Spinal cord (tissue), 10 donors: ENCODE data around the gene JMJD8. TPM values are rescaled to one million over a fixed set of nuclear protein-coding genes. Genes with fewer than 3 reads are reported as not detected.

ENCODE experiments used
- DNase-seq, 6 donors: peaks; one replicate each; pipeline versions ENCODE4 v3.0.0 to v3.0.0-alpha.2; 2013 to 2015; ENCODE audit warnings: low spot score in 6 of 6, low read depth in 4 of 6
- H3K27ac ChIP-seq: one replicate; pipeline ENCODE4 v1.5.1; 2013; ENCODE audit warnings: low read depth, low read length, control low read depth
- H3K27me3 ChIP-seq: one replicate; pipeline ENCODE4 v1.6.1; 2013; ENCODE audit warnings: low read length; ENCODE audit not compliant: control insufficient read depth, insufficient read depth
- H3K36me3 ChIP-seq: one replicate; pipeline ENCODE4 v1.6.1; 2013; ENCODE audit warnings: low read length; ENCODE audit not compliant: control insufficient read depth, insufficient read depth
- H3K4me1 ChIP-seq: one replicate; pipeline ENCODE4 v1.6.1; 2013; ENCODE audit warnings: low read length; ENCODE audit not compliant: control insufficient read depth, insufficient read depth
- H3K4me3 ChIP-seq: one replicate; pipeline ENCODE4 v1.5.1; 2013; ENCODE audit warnings: low read depth, low read length, control low read depth
- H3K9me3 ChIP-seq: one replicate; pipeline ENCODE4 v1.6.1; 2013; ENCODE audit warnings: low read length; ENCODE audit not compliant: control insufficient read depth, insufficient read depth
- WGBS: methylation state at CpG from one replicate; pipeline ENCODE4 v1.1.5; 2013; ENCODE audit warnings: missing lambda C conversion rate; ENCODE audit not compliant: insufficient coverage; 5-methylcytosine and 5-hydroxymethylcytosine counted together
- long read RNA-seq, 4 donors: transcript quantifications; one replicate each; lab custom pipeline, GENCODE V29; 2026
- polyA plus RNA-seq, 2 donors: library from polyadenylated mRNA; unstranded; fragments of 120-200 nt; gene quantifications; one replicate each; pipeline ENCODE4 v1.2.1, GENCODE V29; 2013; ENCODE audit not compliant: insufficient read length in 2 of 2
- total RNA-seq, 2 donors: library from RNA; depleted of rRNA in 1 of 2; stranded (reverse); fragments of 120-200 nt in 1 of 2; fragments of >200 nt in 1 of 2; gene quantifications; one replicate each; pipeline versions ENCODE4 v1.2.3 to v1.2.4, GENCODE V29; 2013 to 2014
- donor health status: healthy.

The JMJD8 gene, protein sequence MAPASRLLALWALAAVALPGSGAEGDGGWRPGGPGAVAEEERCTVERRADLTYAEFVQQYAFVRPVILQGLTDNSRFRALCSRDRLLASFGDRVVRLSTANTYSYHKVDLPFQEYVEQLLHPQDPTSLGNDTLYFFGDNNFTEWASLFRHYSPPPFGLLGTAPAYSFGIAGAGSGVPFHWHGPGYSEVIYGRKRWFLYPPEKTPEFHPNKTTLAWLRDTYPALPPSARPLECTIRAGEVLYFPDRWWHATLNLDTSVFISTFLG
- total RNA-seq (10 to 100 TPM; 24.3 to 42.1 TPM), polyA plus RNA-seq (10 to 100 TPM; 63.3 to 71.9 TPM)
- long read RNA-seq, donor 1, partial matches to known transcripts: 0 of 9 reads
- long read RNA-seq, donor 1, other reads (novel, unspliced or antisense): 0 of 9 reads
- long read RNA-seq, donor 2, transcript JMJD8-201 (9 exons, 2,038 nt): major isoform, 5 of 85 reads
- long read RNA-seq, donor 2, partial matches to known transcripts: 36 of 85 reads
- long read RNA-seq, donor 2, other reads (novel, unspliced or antisense): 42 of 85 reads
- long read RNA-seq, donor 3, transcript JMJD8-201 (9 exons, 2,038 nt): major isoform, 5 of 61 reads
- long read RNA-seq, donor 3, partial matches to known transcripts: 7 of 61 reads
- long read RNA-seq, donor 3, other reads (novel, unspliced or antisense): 45 of 61 reads
- long read RNA-seq, donor 4, transcript JMJD8-201 (9 exons, 2,038 nt): major isoform, 10 of 12 reads
- long read RNA-seq, donor 4, partial matches to known transcripts: 0 of 12 reads
- long read RNA-seq, donor 4, other reads (novel, unspliced or antisense): 0 of 12 reads

DNA sequence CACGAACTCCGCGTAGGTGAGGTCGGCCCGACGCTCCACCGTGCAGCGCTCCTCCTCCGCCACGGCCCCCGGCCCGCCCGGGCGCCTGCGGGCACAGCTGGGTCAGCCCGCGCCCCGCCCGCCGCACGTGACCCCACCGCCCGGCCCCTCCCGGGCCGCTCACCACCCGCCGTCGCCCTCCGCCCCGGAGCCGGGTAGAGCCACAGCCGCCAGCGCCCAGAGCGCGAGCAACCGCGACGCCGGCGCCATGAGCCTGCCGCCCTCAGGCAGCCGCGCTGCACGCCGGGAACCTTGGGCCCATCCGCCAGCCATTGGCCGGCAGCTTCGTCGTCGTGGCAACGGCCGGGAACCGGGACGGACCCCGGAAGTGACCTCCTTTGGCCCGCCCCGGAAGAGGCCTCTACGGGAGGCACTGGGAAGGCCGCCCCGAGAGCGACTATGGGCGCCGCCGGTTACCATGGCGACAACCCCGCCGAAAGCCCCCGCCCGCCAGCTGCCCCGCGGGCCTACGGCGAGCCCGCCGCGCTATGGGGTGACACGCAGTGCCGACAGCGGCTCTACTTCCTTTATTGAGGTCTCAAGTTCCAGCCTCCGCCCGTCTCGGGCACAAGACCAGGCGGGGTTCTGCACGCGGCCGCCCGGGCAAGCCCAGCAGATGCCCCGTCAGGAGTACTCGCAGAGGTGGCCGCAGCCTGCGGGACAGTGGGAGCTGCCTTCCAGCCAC lies at the start of gene JMJD8:
Gene JMJD8 (minus strand): TSS at position 264 of the 724 bp plus-strand sequence. CDS start 15 bp downstream, at position 249.
- Histone ChIP-seq H3K4me3 (peak within 1 kb of the TSS; percentile 40), H3K9me3 (no peaks in the 10 kb centered on the region), H3K27ac (peak within 1 kb of the TSS; percentile 69), H3K36me3 (peaks cover 81% of the 10 kb centered on the region), H3K27me3 (no peaks in the 10 kb centered on the region), H3K4me1 (peaks cover 72% of the 10 kb centered on the region)
- WGBS: 3% methylated on average over 91 of the region's 91 CpGs
- DNase-seq: peak; percentile 80 to 98 (median 88)

DNA sequence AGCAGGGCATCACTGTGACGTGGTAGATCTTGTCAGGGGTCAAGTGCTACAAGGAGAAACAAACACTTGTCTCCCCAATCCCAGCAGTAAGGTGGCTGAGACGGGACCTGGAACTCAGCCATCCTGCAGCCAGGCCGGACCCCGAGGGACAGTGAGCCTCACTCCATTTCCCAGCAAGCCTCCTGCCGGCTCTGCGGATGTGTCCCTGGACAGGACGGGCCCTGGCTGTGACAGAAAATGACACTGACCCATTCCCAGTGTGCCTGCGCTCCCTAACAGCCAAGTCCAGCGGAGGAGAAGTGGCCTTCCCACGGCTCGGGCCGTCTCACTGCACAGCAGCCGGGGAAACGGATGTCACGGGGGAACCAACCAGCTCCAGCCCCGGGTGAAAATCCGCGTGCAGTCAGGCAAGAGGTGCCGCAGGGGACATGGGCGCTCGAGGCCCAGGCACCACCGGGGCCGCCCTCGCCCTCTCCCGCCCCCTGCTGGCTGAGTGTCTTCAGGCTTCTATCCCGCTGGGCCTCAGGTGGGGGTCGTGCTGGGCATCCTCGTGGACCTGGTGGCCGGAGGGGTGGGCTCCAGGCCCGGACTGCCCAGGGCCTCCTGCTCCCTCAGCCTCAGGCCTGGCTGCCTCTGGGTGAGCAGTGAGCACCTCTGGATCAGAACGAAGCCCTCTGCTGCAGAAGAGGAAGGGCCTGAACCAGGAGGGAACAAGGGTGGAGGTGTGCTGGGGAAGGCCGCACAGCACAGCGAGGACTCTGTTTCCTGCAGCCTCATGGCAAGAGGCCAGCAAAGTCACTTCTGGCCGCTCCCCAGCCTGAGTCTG lies 49.5 kb upstream of the JMJD8 start:
- Histone ChIP-seq H3K9me3 (no peaks in the 10 kb centered on the region), H3K27me3 (no peaks in the 10 kb centered on the region), H3K4me1 (peaks cover 12% of the 10 kb centered on the region), H3K27ac (no peak overlapping the region), H3K4me3 (no peak overlapping the region), H3K36me3 (peaks cover 96% of the 10 kb centered on the region)
- WGBS: 92% methylated on average over 33 of the region's 34 CpGs
- DNase-seq: no peak

DNA sequence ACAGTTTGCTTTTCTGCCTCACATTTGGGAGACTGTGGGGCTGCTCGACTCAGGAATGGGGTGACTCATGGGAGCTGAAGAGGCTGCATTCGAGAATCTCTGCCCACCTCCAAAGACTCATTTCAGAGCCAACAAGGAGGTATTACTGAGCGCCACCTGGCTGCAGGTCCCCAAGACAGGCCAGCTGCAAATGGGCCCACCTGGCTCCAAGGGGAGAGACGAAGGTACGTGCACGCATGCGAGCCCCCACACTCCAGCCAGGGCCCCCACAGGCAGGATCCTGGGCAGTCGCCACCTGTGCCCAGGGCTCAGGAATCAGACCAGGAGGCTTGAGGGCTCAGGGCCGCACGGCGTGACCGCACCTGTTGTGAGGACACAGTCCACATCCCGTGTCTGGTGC lies 48.8 kb upstream of the JMJD8 start:
- Histone ChIP-seq H3K9me3 (no peaks in the 10 kb centered on the region), H3K36me3 (peaks cover 90% of the 10 kb centered on the region), H3K27me3 (no peaks in the 10 kb centered on the region), H3K4me3 (no peak overlapping the region), H3K27ac (no peak overlapping the region), H3K4me1 (peaks cover 17% of the 10 kb centered on the region)
- 90% methylated on average over 13 of the region's 13 CpGs for WGBS
- DNase-seq: no peak

DNA sequence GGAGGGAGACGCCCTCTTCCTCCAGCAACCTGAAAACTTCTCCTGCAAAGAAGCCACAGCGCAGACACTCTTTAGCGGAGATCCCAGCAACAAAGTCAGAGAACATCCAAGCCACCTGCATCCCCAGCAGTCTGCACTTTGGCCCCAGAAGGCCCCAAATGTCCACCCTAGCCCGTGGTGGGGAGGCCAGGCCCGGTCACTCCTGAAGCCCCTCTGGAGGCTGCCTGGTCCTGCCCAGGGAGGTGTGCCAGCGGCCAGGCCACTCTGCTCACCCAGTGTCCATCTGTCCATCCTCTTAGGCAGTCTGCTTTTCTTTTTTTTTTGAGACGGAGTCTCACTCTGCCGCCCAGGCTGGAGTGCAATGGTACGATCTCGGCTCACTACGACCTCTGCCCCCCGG lies 48.2 kb upstream of the JMJD8 start:
- peaks cover 84% of the 10 kb centered on the region for H3K36me3 ChIP-seq
- no peaks in the 10 kb centered on the region for H3K9me3 ChIP-seq
- WGBS: 88% methylated on average over 12 of the region's 12 CpGs
- H3K4me1 ChIP-seq: peaks cover 23% of the 10 kb centered on the region
- H3K27ac ChIP-seq: no peak overlapping the region
- no peak for DNase-seq
- no peaks in the 10 kb centered on the region for H3K27me3 ChIP-seq
- H3K4me3 ChIP-seq: no peak overlapping the region

DNA sequence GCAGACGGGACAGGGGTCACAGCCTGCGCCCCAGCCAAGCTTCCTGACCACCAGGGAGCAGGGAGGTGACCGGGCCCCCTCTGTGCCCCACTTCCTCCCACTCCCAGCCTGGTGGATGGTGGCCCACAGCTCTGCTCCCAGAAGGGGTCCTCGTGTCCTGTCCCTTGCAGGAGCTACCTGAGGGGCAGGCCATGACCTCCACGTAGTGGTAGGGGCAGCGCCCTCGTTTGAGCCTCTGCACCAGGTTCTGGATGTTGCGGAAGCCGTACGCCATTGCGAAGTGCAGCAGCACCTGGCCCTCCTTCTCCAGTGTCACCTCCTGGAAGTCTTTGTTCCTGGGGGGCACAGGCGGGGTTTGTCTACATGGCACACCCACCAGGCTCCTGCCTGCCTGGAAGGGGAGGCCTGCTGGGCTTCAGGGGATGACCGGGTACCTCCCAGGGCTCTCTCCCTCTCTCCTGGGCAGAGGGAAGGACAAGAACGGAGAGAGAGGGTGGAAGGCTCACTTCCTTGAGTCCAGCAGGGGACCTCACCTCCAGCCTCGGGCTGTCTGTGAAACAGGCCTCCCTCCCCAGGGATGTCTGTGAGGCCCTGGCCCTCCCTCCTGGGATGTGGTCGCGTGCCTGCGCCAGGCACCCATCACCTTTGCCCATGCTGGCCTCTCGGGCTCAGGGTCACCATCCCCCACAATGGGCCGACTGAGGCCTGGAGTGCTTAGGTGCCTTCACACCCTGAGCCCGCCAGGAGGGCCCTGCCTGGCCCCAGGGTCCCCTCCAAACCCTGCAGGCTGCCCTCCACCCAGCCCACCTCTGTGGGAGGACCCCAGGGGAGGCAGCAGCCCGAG lies 46.8 kb upstream of the JMJD8 start:
- no peak for DNase-seq
- Histone ChIP-seq H3K9me3 (no peaks in the 10 kb centered on the region), H3K4me1 (peaks cover 35% of the 10 kb centered on the region), H3K27me3 (no peaks in the 10 kb centered on the region), H3K27ac (no peak overlapping the region), H3K36me3 (peaks cover 70% of the 10 kb centered on the region), H3K4me3 (no peak overlapping the region)
- 89% methylated on average over 17 of the region's 22 CpGs for WGBS

DNA sequence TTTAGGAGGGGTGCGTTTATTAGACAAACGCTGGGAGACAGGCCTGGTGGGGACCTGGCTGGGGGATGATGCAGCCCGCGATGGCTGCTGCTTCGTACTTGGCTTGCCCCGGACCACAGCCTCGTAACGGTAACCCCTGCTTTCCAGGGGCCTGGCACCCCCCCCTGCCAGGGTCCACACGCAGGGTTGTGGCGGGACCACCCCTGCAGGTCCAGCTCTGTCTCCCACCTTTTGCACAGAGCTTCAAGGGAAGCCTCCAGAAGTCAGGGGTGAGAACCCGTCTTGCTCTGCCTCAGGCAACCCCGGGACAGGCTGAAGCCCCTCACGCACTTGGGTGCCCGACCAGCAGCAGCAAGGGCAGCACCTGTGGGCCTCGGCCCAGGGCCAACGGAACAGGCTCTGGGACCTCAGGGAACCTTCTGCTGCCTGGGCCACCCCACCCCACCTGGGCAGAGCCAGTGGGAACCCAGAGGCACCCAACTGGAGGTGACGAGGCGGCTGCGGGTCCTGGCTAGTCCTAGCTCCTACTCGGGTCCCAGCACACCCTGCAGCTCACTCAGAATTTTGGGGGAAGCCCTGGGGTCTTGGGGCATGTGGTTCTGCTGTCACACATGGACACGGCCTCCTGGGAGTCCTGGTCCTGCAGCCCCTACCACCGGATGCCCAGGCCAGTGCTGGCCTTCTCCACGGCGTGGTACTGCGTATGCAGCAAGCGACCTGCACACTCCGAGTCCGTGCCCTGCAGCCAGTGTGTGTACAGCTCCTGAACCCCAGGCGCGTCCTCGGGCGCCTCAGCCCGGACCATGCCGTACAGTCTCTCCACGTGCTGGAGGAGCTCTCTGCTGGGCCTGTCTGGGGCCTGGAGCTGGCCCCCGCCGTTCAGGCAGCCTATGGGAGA lies 45.9 kb upstream of the JMJD8 start:
- no peak for DNase-seq
- 87% methylated on average over 37 of the region's 37 CpGs for WGBS
- H3K36me3 ChIP-seq: peaks cover 66% of the 10 kb centered on the region

DNA sequence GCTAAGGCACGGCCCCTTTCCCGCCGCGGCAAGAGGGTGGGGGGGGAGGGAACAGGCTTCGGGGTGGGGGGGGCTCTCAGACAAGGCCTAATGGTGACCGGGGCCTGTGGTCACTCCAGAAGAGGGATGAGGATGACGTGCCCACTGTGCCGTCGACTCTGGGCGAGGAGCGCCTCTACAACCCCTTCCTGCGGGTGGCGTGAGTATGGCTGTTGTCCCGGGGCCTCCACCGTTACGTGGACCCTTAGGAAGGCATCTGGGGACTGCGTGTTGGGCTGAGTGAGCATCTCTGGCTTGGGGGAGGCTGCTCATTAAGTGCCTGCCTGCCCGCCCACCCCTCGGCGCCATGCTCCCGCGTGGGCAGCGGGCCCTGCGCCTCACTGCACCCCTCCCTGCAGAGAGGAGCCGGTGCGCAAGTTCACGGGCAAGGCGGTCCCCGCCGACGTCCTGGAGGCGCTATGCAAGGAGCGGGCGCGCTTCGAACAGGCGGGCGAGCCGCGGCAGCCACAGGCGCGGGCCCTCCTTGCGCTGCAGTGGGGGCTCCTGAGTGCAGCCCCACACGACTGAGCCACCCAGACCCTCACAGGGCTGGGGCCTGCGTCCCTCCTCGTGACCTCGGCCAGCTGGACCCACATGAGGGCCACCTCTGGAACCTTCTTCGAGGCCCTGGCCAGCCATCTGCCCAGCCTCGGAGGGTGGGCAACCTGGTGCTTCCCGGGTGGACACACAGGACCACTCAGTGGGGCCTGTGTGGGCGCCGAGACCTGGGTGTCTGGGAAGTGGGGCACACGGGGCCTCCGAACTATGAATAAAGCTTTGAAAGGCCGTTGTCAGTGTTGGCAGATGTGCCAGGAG lies 45.0 kb upstream of the JMJD8 start:
- no peak for DNase-seq
- Histone ChIP-seq H3K4me3 (no peak overlapping the region), H3K27ac (no peak overlapping the region), H3K36me3 (peaks cover 66% of the 10 kb centered on the region), H3K4me1 (peaks cover 45% of the 10 kb centered on the region), H3K27me3 (no peaks in the 10 kb centered on the region), H3K9me3 (no peaks in the 10 kb centered on the region)
- 60% methylated on average over 42 of the region's 55 CpGs for WGBS

More for the DNA sequence above, 45.9 kb upstream of the JMJD8 start:
- Histone ChIP-seq H3K4me1 (peaks cover 42% of the 10 kb centered on the region), H3K4me3 (no peak overlapping the region), H3K27me3 (no peaks in the 10 kb centered on the region), H3K27ac (no peak overlapping the region), H3K9me3 (no peaks in the 10 kb centered on the region)
